GM12878 (cell line): ENCODE results near the gene ADGRG1.

Experiments
- BACH1 ChIP-seq: fragments of 450-650 bp; IDR thresholded peaks from 2 replicates; pipeline ENCODE4 v1.6.1; 2017; ENCODE audit warnings: mild to moderate bottlenecking, borderline replicate concordance
- CEBPZ ChIP-seq: fragments of 150-350 bp; IDR thresholded peaks from 2 replicates; pipeline ENCODE4 v1.6.1; 2016; ENCODE audit warnings: low read depth, low read length
- CTCF ChIP-seq, 3 experiments: IDR thresholded peaks in 2 of 3; conservative IDR thresholded peaks in 1 of 3; 2 replicates each; pipeline ENCODE4 v1.5.1; 2011; ENCODE audit warnings: low read depth in 3 of 3, low read length in 3 of 3, mild to moderate bottlenecking in 3 of 3, control low read depth in 2 of 3, moderate library complexity in 2 of 3, inconsistent platforms in 1 of 3, mixed read lengths in 1 of 3; ENCODE audit not compliant: control insufficient read depth in 2 of 3, insufficient read depth in 1 of 3; ENCODE audit errors: extremely low read depth in 1 of 3
- E2F4 ChIP-seq: IDR thresholded peaks from 2 replicates; pipeline ENCODE4 v1.6.1; 2012; ENCODE audit warnings: low read depth, low read length, improper control_type of control experiment
- ETV6 ChIP-seq, 2 experiments: fragments of 450-650 bp in 1 of 2; IDR thresholded peaks in 1 of 2; conservative IDR thresholded peaks in 1 of 2; 2 replicates each; pipeline ENCODE4 v1.6.1; 2014; ENCODE audit warnings: antibody characterized with exemption in 1 of 2, borderline replicate concordance in 1 of 2, low read depth in 1 of 2, mild to moderate bottlenecking in 1 of 2, moderate library complexity in 1 of 2
- HDAC6 ChIP-seq: fragments of 200-600 bp; sonication (generic); IDR thresholded peaks from one replicate; pipeline ENCODE4 v1.8.0; 2017; ENCODE audit warnings: antibody characterized with exemption; ENCODE audit not compliant: unreplicated experiment
- JUNB ChIP-seq: IDR thresholded peaks from 2 replicates; pipeline ENCODE4 v1.6.1; 2016; ENCODE audit warnings: antibody characterized with exemption, mild to moderate bottlenecking
- MEF2B ChIP-seq: fragments of 450-650 bp; IDR thresholded peaks from 2 replicates; pipeline ENCODE4 v1.6.1; 2018; ENCODE audit warnings: mild to moderate bottlenecking, moderate library complexity; ENCODE audit not compliant: partially characterized antibody, poor library complexity, severe bottlenecking
- POLR2A ChIP-seq: IDR thresholded peaks from 2 replicates; pipeline ENCODE4 v1.6.1; 2011; ENCODE audit warnings: low read depth, mild to moderate bottlenecking, low read length
- POLR2AphosphoS5 ChIP-seq: IDR thresholded peaks from 2 replicates; pipeline ENCODE4 v1.6.1; 2011; ENCODE audit warnings: mild to moderate bottlenecking, low read length, inconsistent platforms
- SIN3A ChIP-seq: IDR thresholded peaks from 2 replicates; pipeline ENCODE4 v1.6.1; 2012; ENCODE audit warnings: low read depth, low read length, improper control_type of control experiment
- SIX5 ChIP-seq: IDR thresholded peaks from 2 replicates; pipeline ENCODE4 v1.6.1; 2011; ENCODE audit warnings: mild to moderate bottlenecking, low read depth, low read length, moderate library complexity; ENCODE audit not compliant: severe bottlenecking
- TAF1 ChIP-seq: IDR thresholded peaks from 2 replicates; pipeline ENCODE4 v1.6.1; 2011; ENCODE audit warnings: mild to moderate bottlenecking, low read depth, low read length, borderline replicate concordance

- TF ChIP-seq POLR2A (no peak), CTCF (IDR thresholded peaks at IDR 0.05 in 2 of 3, conservative IDR thresholded peaks at IDR 0.05 in 1 of 3; ENCODE audit: control insufficient read depth in 2 of 3, extremely low read depth in 1 of 3, insufficient read depth in 1 of 3, low read depth in 3 of 3, low read length in 3 of 3) (no peak), CEBPZ (no peak), E2F4 (no peak), SIN3A (no peak), TAF1 (no peak), SIX5 (no peak), HDAC6 (no peak), JUNB (no peak), POLR2AphosphoS5 (no peak), MEF2B (no peak), ETV6 (conservative IDR thresholded peaks at IDR 0.05 in 1 of 2, IDR thresholded peaks at IDR 0.05 in 1 of 2; ENCODE audit: borderline replicate concordance in 1 of 2, low read depth in 1 of 2) (no peak), BACH1 (no peak)
These were observed 39.1 kb upstream of the ADGRG1 start for GRCh38 chr16:57589374-57589773.
